ENCODE data around the gene CRISP2.

CRISP2 gene

GRCh38 chr6:49646942-49647341 lies 66.4 kb downstream of the CRISP2 start:
- TF ChIP-seq CTCF (IDR thresholded peaks at IDR 0.05; ENCODE audit: extremely low read depth, missing control alignments) = no peak
- no peak for DNase-seq (ENCODE audit: low spot score)

DNA sequence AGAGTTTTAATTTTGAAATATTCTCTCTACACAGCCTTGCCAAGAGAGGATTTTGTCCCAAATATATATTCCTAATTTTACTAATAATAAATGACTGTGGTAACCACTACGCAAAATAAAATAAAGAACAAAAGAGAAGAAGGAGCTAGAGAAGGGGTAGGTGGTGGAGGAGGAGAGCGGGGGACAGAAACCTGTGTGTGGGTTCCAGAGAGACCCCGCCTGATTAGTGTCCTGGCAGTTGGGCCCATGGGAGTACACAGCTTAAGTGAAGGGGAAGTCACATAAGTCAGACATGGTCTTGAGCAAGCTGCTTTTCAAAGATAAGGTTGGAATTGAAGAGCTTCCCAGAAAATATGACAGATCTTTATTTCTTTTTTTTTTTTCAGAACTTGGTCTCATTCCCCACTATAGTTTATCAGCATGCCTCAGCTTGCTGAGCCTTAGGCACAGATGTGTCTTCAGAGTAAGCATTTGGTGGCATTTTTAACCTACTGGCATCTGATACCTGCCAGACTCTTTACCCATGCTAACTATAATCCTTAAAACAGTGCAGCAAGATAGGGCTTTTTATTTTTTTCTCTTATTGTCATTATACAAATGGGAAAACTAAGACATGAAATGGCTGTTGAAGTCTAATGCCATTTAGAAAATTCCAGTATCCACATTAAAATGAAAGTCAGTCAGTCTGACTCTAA lies 67.1 kb downstream of the CRISP2 start:
- no peak for DNase-seq (ENCODE audit: low spot score)
- TF ChIP-seq CTCF (IDR thresholded peaks at IDR 0.05; ENCODE audit: extremely low read depth, missing control alignments) = no peak

DNA sequence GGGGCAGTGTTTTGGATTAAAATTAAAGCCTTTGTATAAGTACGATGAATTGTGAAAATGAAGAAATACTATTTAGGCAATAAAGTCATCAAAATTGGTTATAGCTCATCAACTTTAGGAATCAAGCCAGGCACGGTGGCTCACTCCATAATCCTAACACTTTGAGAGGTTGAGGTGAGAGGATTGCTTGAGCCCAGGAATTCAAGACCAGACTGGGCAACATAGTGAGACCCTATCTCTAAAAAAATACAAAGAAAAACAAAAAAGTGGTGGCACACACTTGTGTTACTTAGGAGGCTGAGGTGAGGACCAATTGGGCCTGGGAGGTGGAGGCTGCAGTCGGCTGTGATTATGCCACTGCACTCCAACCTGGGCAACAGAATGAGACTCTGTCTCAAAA lies 68.2 kb downstream of the CRISP2 start:
- DNase-seq (ENCODE audit: low spot score) = no peak
- TF ChIP-seq CTCF (IDR thresholded peaks at IDR 0.05; ENCODE audit: extremely low read depth, missing control alignments) = no peak

Measured in GM20000 (cell line).